Airway epithelial cell (primary cell): Measurements from ENCODE around the gene HDGF. TPM values are rescaled to one million over a fixed set of nuclear protein-coding genes. Genes with fewer than 3 reads are reported as not detected.

Source experiments
- total RNA-seq: library from RNA; depleted of rRNA; stranded (reverse); fragments of >200 nt; gene quantifications from 2 replicates; pipeline ENCODE4 v1.2.3, GENCODE V29; 2015

Gene HDGF
- 332 and 365 TPM in 2 replicates for total RNA-seq

GRCh38 chr1:156751451-156751756 is at the start of gene HDGF:
Gene HDGF, minus strand, starts transcription at chr1:156751675. Its CDS starts 246 bp downstream, at chr1:156751429.

GRCh38 chr1:156767101-156767878 is 15.8 kb upstream of the HDGF start, which contains the start of gene PRCC:
Gene PRCC, plus strand, starts transcription at chr1:156767535. Its CDS starts 237 bp downstream, at chr1:156767772.

GRCh38 chr1:156740741-156741480 is 10.6 kb downstream of the HDGF start, which contains the start of gene MRPL24:
Gene MRPL24, minus strand, starts transcription at chr1:156741088. Its CDS starts 2,384 bp downstream, at chr1:156738704.

GRCh38 chr1:156728599-156729462 is 22.6 kb downstream of the HDGF start, which contains the start of gene ISG20L2:
Gene ISG20L2, minus strand, starts transcription at chr1:156728766. Its CDS starts 1,114 bp downstream, at chr1:156727652.

GRCh38 chr1:156727926-156728598 is 23.4 kb downstream of the HDGF start, which contains the start of gene METTL25B:
Gene METTL25B, plus strand, starts transcription at chr1:156728469. Its CDS starts 636 bp downstream, at chr1:156729105.

GRCh38 chr1:156705321-156705917 is 46.1 kb downstream of the HDGF start, which contains the start of gene CRABP2:
Gene CRABP2, minus strand, starts transcription at chr1:156705583. Its CDS starts 137 bp downstream, at chr1:156705446.

Other genes with a start within 250 kb of the HDGF start
- 22.3 and 31.2 TPM in 2 replicates for gene IQGAP3, start 179.1 kb downstream of the HDGF start, total RNA-seq
- gene TTC24, start 172.0 kb downstream of the HDGF start, total RNA-seq = not detected in 2 replicates
- 118 and 139 TPM in 2 replicates for gene NAXE, start 159.9 kb downstream of the HDGF start, total RNA-seq
- 15.6 and 35.7 TPM in 2 replicates for gene GPATCH4, start 150.2 kb downstream of the HDGF start, total RNA-seq
- not detected in 2 replicates for gene HAPLN2, start 132.3 kb downstream of the HDGF start, total RNA-seq
- gene BCAN, start 109.6 kb downstream of the HDGF start, total RNA-seq = not detected in 2 replicates
- gene NES, start 74.3 kb downstream of the HDGF start, total RNA-seq = 0.85 and 0.93 TPM in 2 replicates
- 446 and 591 TPM in 2 replicates for gene CRABP2, start 46.1 kb downstream of the HDGF start, total RNA-seq
- 17.6 and 22.0 TPM in 2 replicates for gene METTL25B, start 23.2 kb downstream of the HDGF start, total RNA-seq
- 28.4 and 37.9 TPM in 2 replicates for gene ISG20L2, start 22.9 kb downstream of the HDGF start, total RNA-seq
- 76.9 and 94.0 TPM in 2 replicates for gene MRPL24, start 10.6 kb downstream of the HDGF start, total RNA-seq
- 40.3 and 43.9 TPM in 2 replicates for gene PRCC, start 15.9 kb upstream of the HDGF start, total RNA-seq
- gene SH2D2A, start 65.2 kb upstream of the HDGF start, total RNA-seq = 1.8 and 2.5 TPM in 2 replicates
- not detected in 2 replicates for gene INSRR, start 107.4 kb upstream of the HDGF start, total RNA-seq
- gene NTRK1, start 109.2 kb upstream of the HDGF start, total RNA-seq = not detected in 2 replicates
- gene PEAR1, start 142.0 kb upstream of the HDGF start, total RNA-seq = 5.0 and 6.3 TPM in 2 replicates
- not detected in 2 replicates for gene LRRC71, start 169.0 kb upstream of the HDGF start, total RNA-seq